ENCODE measurements around the gene ANKRD10. TPM values are rescaled to one million over a fixed set of nuclear protein-coding genes. Genes with fewer than 3 reads are reported as not detected.
A peak's percentile ranks its signal among the peaks of the same experiment; 100 is the strongest.

ANKRD10 gene
- total and polyA plus RNA-seq, 2 experiments from 2014 or later, result 250 to 277 TPM

DNA sequence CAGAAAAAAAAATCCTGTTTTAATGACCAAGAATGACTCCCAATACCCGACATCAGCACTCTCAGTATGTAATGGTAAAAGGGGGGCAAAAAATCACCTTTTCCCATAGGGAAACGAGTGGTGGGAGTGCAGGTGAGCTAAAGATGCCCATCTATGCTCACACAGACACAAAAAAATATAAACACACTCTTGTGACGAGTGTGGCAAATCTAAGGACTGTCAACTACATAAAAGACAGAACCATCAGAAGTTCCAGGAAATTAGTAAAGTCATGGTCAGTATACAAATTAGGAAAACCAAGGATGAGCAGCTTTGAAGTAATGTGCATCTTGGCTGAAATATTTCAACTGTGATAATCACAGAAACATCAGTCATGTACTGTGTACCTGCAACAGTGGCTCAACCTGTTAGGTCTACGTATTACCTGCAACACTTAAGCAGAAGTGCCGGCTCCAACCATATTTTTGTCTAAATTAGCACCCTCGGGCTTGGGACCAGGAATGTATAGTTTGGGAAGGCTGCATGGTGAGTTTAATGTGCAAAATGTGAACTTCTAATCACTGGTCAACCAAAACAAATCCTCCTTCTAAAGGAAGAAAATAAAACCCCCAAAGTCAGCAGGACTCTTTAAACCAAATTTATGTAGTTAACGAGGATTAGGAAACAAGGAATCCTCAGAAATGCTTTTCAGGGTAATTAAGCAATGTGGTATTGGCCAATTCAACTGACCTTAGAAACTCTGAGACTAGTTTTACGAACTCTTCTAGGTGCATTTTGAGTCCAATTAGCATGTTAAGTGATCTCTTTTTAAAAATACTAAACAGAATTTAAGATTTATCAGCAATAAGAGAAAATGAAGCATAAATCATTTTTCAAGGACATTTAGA is 24.3 kb downstream of the ANKRD10 start:
- Histone ChIP-seq H2AFZ (no peak overlapping the region), H4K20me1 (replicated peaks; ENCODE audit: insufficient read depth) (peaks cover 10% of the 10 kb centered on the region), H3K4me3 (no peak overlapping the region), H3K36me3 (ENCODE audit: insufficient read depth) (peaks cover 10% of the 10 kb centered on the region), H3K27ac (ENCODE audit: low read depth) (peak overlapping the region; percentile 40; the same call in 1 of the 2 replicates), H3K27me3 (ENCODE audit: insufficient read depth) (no peaks in the 10 kb centered on the region), H3K4me1 (ENCODE audit: insufficient read depth) (peaks cover 22% of the 10 kb centered on the region; the same call in 1 of the 2 replicates), H3F3A (replicated peaks; ENCODE audit: low read depth) (peaks cover 11% of the 10 kb centered on the region; the same call in 1 of the 2 replicates), H3K9me2 (ENCODE audit: insufficient read depth) (no peaks in the 10 kb centered on the region), H3K4me2 (no peak overlapping the region), H3K79me2 (replicated peaks; ENCODE audit: insufficient read depth) (no peaks in the 10 kb centered on the region; the same call in none of the 2 replicates)
- Mint-ChIP-seq H3K9me3 (no peaks in the 10 kb centered on the region), H3K27me3 (ENCODE audit: insufficient read depth, low read depth, poor library complexity) (peaks cover 13% of the 10 kb centered on the region), H3K36me3 (ENCODE audit: low read depth) (peaks cover 33% of the 10 kb centered on the region), H3K4me3 (no peak overlapping the region), H3K27ac (peak overlapping the region; percentile 68; the same call in 1 of the 2 replicates), H3K4me1 (peaks cover 38% of the 10 kb centered on the region)
- DNase-seq (ENCODE audit: low spot score), result no peak
- no peak for ATAC-seq
- TF ChIP-seq ZNF331 (CRISPR knock-in tag; IDR thresholded peaks at IDR 0.05; ENCODE audit: low read depth), result no peak
- no peak for TF ChIP-seq POLR2AphosphoS5 (IDR thresholded peaks at IDR 0.05; ENCODE audit: low read depth)
- TF ChIP-seq ZNF114 (CRISPR knock-in tag; IDR thresholded peaks at IDR 0.05), result no peak
- no peak for TF ChIP-seq EZH2phosphoT487 (IDR thresholded peaks at IDR 0.05; ENCODE audit: unreplicated experiment)
- TF ChIP-seq STAT1 (IDR thresholded peaks at IDR 0.05; ENCODE audit: unreplicated experiment), result no peak
- TF ChIP-seq, protein P1, sequence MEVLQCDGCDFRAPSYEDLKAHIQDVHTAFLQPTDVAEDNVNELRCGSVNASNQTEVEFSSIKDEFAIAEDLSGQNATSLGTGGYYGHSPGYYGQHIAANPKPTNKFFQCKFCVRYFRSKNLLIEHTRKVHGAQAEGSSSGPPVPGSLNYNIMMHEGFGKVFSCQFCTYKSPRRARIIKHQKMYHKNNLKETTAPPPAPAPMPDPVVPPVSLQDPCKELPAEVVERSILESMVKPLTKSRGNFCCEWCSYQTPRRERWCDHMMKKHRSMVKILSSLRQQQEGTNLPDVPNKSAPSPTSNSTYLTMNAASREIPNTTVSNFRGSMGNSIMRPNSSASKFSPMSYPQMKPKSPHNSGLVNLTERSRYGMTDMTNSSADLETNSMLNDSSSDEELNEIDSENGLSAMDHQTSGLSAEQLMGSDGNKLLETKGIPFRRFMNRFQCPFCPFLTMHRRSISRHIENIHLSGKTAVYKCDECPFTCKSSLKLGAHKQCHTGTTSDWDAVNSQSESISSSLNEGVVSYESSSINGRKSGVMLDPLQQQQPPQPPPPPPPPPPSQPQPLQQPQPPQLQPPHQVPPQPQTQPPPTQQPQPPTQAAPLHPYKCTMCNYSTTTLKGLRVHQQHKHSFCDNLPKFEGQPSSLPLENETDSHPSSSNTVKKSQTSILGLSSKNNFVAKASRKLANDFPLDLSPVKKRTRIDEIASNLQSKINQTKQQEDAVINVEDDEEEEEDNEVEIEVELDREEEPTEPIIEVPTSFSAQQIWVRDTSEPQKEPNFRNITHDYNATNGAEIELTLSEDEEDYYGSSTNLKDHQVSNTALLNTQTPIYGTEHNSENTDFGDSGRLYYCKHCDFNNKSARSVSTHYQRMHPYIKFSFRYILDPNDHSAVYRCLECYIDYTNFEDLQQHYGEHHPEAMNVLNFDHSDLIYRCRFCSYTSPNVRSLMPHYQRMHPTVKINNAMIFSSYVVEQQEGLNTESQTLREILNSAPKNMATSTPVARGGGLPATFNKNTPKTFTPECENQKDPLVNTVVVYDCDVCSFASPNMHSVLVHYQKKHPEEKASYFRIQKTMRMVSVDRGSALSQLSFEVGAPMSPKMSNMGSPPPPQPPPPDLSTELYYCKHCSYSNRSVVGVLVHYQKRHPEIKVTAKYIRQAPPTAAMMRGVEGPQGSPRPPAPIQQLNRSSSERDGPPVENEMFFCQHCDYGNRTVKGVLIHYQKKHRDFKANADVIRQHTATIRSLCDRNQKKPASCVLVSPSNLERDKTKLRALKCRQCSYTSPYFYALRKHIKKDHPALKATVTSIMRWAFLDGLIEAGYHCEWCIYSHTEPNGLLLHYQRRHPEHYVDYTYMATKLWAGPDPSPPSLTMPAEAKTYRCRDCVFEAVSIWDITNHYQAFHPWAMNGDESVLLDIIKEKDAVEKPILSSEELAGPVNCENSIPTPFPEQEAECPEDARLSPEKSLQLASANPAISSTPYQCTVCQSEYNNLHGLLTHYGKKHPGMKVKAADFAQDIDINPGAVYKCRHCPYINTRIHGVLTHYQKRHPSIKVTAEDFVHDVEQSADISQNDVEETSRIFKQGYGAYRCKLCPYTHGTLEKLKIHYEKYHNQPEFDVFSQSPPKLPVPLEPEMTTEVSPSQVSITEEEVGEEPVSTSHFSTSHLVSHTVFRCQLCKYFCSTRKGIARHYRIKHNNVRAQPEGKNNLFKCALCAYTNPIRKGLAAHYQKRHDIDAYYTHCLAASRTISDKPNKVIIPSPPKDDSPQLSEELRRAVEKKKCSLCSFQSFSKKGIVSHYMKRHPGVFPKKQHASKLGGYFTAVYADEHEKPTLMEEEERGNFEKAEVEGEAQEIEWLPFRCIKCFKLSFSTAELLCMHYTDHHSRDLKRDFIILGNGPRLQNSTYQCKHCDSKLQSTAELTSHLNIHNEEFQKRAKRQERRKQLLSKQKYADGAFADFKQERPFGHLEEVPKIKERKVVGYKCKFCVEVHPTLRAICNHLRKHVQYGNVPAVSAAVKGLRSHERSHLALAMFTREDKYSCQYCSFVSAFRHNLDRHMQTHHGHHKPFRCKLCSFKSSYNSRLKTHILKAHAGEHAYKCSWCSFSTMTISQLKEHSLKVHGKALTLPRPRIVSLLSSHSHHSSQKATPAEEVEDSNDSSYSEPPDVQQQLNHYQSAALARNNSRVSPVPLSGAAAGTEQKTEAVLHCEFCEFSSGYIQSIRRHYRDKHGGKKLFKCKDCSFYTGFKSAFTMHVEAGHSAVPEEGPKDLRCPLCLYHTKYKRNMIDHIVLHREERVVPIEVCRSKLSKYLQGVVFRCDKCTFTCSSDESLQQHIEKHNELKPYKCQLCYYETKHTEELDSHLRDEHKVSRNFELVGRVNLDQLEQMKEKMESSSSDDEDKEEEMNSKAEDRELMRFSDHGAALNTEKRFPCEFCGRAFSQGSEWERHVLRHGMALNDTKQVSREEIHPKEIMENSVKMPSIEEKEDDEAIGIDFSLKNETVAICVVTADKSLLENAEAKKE (CRISPR knock-in tag; IDR thresholded peaks at IDR 0.05), result no peak
- TF ChIP-seq, protein P2, sequence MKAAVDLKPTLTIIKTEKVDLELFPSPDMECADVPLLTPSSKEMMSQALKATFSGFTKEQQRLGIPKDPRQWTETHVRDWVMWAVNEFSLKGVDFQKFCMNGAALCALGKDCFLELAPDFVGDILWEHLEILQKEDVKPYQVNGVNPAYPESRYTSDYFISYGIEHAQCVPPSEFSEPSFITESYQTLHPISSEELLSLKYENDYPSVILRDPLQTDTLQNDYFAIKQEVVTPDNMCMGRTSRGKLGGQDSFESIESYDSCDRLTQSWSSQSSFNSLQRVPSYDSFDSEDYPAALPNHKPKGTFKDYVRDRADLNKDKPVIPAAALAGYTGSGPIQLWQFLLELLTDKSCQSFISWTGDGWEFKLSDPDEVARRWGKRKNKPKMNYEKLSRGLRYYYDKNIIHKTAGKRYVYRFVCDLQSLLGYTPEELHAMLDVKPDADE (IDR thresholded peaks at IDR 0.05), result no peak
- TF ChIP-seq, protein P3, sequence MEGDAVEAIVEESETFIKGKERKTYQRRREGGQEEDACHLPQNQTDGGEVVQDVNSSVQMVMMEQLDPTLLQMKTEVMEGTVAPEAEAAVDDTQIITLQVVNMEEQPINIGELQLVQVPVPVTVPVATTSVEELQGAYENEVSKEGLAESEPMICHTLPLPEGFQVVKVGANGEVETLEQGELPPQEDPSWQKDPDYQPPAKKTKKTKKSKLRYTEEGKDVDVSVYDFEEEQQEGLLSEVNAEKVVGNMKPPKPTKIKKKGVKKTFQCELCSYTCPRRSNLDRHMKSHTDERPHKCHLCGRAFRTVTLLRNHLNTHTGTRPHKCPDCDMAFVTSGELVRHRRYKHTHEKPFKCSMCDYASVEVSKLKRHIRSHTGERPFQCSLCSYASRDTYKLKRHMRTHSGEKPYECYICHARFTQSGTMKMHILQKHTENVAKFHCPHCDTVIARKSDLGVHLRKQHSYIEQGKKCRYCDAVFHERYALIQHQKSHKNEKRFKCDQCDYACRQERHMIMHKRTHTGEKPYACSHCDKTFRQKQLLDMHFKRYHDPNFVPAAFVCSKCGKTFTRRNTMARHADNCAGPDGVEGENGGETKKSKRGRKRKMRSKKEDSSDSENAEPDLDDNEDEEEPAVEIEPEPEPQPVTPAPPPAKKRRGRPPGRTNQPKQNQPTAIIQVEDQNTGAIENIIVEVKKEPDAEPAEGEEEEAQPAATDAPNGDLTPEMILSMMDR (conservative IDR thresholded peaks at IDR 0.05; ENCODE audit: low read depth in 2 of 2), result no peak
- TF ChIP-seq, protein P4, sequence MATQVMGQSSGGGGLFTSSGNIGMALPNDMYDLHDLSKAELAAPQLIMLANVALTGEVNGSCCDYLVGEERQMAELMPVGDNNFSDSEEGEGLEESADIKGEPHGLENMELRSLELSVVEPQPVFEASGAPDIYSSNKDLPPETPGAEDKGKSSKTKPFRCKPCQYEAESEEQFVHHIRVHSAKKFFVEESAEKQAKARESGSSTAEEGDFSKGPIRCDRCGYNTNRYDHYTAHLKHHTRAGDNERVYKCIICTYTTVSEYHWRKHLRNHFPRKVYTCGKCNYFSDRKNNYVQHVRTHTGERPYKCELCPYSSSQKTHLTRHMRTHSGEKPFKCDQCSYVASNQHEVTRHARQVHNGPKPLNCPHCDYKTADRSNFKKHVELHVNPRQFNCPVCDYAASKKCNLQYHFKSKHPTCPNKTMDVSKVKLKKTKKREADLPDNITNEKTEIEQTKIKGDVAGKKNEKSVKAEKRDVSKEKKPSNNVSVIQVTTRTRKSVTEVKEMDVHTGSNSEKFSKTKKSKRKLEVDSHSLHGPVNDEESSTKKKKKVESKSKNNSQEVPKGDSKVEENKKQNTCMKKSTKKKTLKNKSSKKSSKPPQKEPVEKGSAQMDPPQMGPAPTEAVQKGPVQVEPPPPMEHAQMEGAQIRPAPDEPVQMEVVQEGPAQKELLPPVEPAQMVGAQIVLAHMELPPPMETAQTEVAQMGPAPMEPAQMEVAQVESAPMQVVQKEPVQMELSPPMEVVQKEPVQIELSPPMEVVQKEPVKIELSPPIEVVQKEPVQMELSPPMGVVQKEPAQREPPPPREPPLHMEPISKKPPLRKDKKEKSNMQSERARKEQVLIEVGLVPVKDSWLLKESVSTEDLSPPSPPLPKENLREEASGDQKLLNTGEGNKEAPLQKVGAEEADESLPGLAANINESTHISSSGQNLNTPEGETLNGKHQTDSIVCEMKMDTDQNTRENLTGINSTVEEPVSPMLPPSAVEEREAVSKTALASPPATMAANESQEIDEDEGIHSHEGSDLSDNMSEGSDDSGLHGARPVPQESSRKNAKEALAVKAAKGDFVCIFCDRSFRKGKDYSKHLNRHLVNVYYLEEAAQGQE (IDR thresholded peaks at IDR 0.05; ENCODE audit: unreplicated experiment), result no peak
- no peak for TF ChIP-seq JUNB (IDR thresholded peaks at IDR 0.05; ENCODE audit: unreplicated experiment)
- no peak for TF ChIP-seq CREB1 (CRISPR knock-in tag; IDR thresholded peaks at IDR 0.05; ENCODE audit: low read depth)
- TF ChIP-seq EZH2 (IDR thresholded peaks at IDR 0.05; ENCODE audit: low read depth, unreplicated experiment), result no peak
